Upper lobe of left lung (tissue), 6 donors: Measurements from ENCODE around the gene TNFRSF8. TPM values are rescaled to one million over a fixed set of nuclear protein-coding genes. Genes with fewer than 3 reads are reported as not detected.
"Not testable (repeated sequence)": the region's sequence is repeated elsewhere in the genome, so short reads cannot be mapped to it uniquely, and the experiment has no call there.

ENCODE experiments used
- ATAC-seq, 2 donors: fragments of 200-7000 bp; cut with Tn5 transposase; one replicate each; pipeline ENCODE4 v1.9.1; 2022; ENCODE audit warnings: mild to moderate bottlenecking in 2 of 2, moderate library complexity in 2 of 2; ENCODE audit not compliant: low FRiP score in 2 of 2
- DNase-seq, 2 donors: peaks; one replicate each; pipeline ENCODE4 v3.0.0-alpha.2; 2019 to 2020
- H3K27ac ChIP-seq, 4 donors: fragments of 200-600 bp; sonication (generic); one replicate each; pipeline ENCODE4 v1.5.1; 2016 to 2019
- H3K27me3 ChIP-seq, 4 donors: fragments of 200-600 bp; sonication (generic); one replicate each; pipeline ENCODE4 v1.5.1; 2017 to 2019
- H3K36me3 ChIP-seq, 4 donors: fragments of 200-600 bp; sonication (generic); one replicate each; pipeline ENCODE4 v1.5.1; 2016 to 2019
- H3K4me1 ChIP-seq, 4 donors: fragments of 200-600 bp; sonication (generic); one replicate each; pipeline ENCODE4 v1.5.1; 2018 to 2019
- H3K4me3 ChIP-seq, 4 donors: fragments of 200-600 bp; sonication (generic); one replicate each; pipeline ENCODE4 v1.5.1; 2017 to 2019; ENCODE audit warnings: mild to moderate bottlenecking in 2 of 4, moderate library complexity in 1 of 4
- H3K9me3 ChIP-seq, 4 donors: fragments of 200-600 bp; sonication (generic); one replicate each; pipeline ENCODE4 v1.5.1; 2018 to 2019
- CTCF ChIP-seq, 6 experiments: fragments of 450-650 bp in 4 of 6; fragments of 200-600 bp in 2 of 6; sonication (generic) in 2 of 6; IDR thresholded peaks; one replicate each; pipeline ENCODE4 v1.5.1; 2016 to 2019; ENCODE audit warnings: antibody characterized with exemption in 6 of 6
- EP300 ChIP-seq, 4 donors: sonication (generic); formaldehyde crosslinking; IDR thresholded peaks; one replicate each; pipeline ENCODE4 v1.5.1; 2017; ENCODE audit warnings: antibody characterized with exemption in 4 of 4, control low read depth in 2 of 4
- POLR2A ChIP-seq, 4 donors: fragments of 450-650 bp; IDR thresholded peaks; one replicate each; pipeline ENCODE4 v1.5.1; 2016 to 2017; ENCODE audit warnings: antibody characterized with exemption in 4 of 4, mild to moderate bottlenecking in 2 of 4
- POLR2AphosphoS5 ChIP-seq, 2 donors: sonication (generic); formaldehyde crosslinking; IDR thresholded peaks; one replicate each; pipeline ENCODE4 v1.5.1; 2017; ENCODE audit warnings: antibody characterized with exemption in 2 of 2
- WGBS, 2 donors: methylation state at CpG; one replicate each; pipeline ENCODE4 v1.1.5; 2017 to 2018; 5-methylcytosine and 5-hydroxymethylcytosine counted together
- total RNA-seq, 6 donors: library from RNA; depleted of rRNA in 4 of 6; stranded (reverse); fragments of >200 nt in 4 of 6; gene quantifications; one replicate each; pipeline versions ENCODE4 v1.1.0 to v1.2.1, GENCODE V29; 2016 to 2021
- donor health status: DM: no; HTN: no; CAD: no; lungs with moderate emphysema.
- donor health status: DM: no; HTN: yes; CAD: no; lungs with severe emphysema.

The TNFRSF8 gene
- total RNA-seq, 6 donors from 2014 or later, result 0.22 to 3.3 (median 1.2) TPM

- Histone ChIP-seq H3K36me3 (no peaks in the 10 kb centered on the region), H3K9me3 (no peaks in the 10 kb centered on the region), H3K4me3 (no peak overlapping the region), H3K27ac (no peak overlapping the region), H3K4me1 (no peaks in the 10 kb centered on the region), H3K27me3 (no peaks in the 10 kb centered on the region)
- ATAC-seq (no peak), DNase-seq (no peak)
- TF ChIP-seq CTCF (IDR thresholded peaks at IDR 0.05) (no peak), EP300 (IDR thresholded peaks at IDR 0.05) (no peak), POLR2AphosphoS5 (IDR thresholded peaks at IDR 0.05) (no peak), POLR2A (IDR thresholded peaks at IDR 0.05) (no peak)
- WGBS, 2 donors, result 67 to 78% methylated on average over 12 to 13 of the region's 13 CpGs
Measured at GRCh38 chr1:12104417-12104816, 41.3 kb downstream of the TNFRSF8 start.

GRCh38 chr1:12106153-12106552 is 43.0 kb downstream of the TNFRSF8 start:
- no peak for TF ChIP-seq CTCF (IDR thresholded peaks at IDR 0.05)
- no peak for TF ChIP-seq EP300 (IDR thresholded peaks at IDR 0.05)
- no peak for TF ChIP-seq POLR2AphosphoS5 (IDR thresholded peaks at IDR 0.05)
- no peak for TF ChIP-seq POLR2A (IDR thresholded peaks at IDR 0.05)
- Histone ChIP-seq H3K4me1 (no peaks in the 10 kb centered on the region), H3K27ac (no peak overlapping the region), H3K27me3 (no peaks in the 10 kb centered on the region), H3K4me3 (no peak overlapping the region), H3K36me3 (no peaks in the 10 kb centered on the region), H3K9me3 (no peaks in the 10 kb centered on the region)
- WGBS, 2 donors, result 82 to 83% methylated on average over 5 of the region's 5 CpGs
- no peak for ATAC-seq
- DNase-seq, result no peak

GRCh38 chr1:12106861-12107260 is 43.8 kb downstream of the TNFRSF8 start:
- H3K36me3 ChIP-seq, H3K27ac ChIP-seq, ATAC-seq, H3K4me3 ChIP-seq, H3K27me3 ChIP-seq, H3K4me1 ChIP-seq, H3K9me3 ChIP-seq: not testable (repeated sequence)
- peak in 1 of 2 donors; percentile 62 for DNase-seq
- 69 to 71% methylated on average over 1 to 9 of the region's 9 CpGs for WGBS, 2 donors

GRCh38 chr1:12107718-12108117 is 44.6 kb downstream of the TNFRSF8 start:
- 84 to 91% methylated on average over 13 of the region's 13 CpGs for WGBS, 2 donors
- H3K27ac ChIP-seq, result no peak overlapping the region
- no peak for TF ChIP-seq EP300 (IDR thresholded peaks at IDR 0.05)
- no peak for TF ChIP-seq CTCF (IDR thresholded peaks at IDR 0.05)
- TF ChIP-seq POLR2AphosphoS5 (IDR thresholded peaks at IDR 0.05), result no peak
- no peak for TF ChIP-seq POLR2A (IDR thresholded peaks at IDR 0.05)
- H3K9me3 ChIP-seq, result no peaks in the 10 kb centered on the region
- H3K4me1 ChIP-seq, result no peaks in the 10 kb centered on the region
- ATAC-seq, result no peak
- no peak overlapping the region for H3K4me3 ChIP-seq
- no peaks in the 10 kb centered on the region for H3K27me3 ChIP-seq
- no peak for DNase-seq
- no peaks in the 10 kb centered on the region for H3K36me3 ChIP-seq

GRCh38 chr1:12109901-12110300 is 46.8 kb downstream of the TNFRSF8 start:
- no peak for DNase-seq
- Histone ChIP-seq H3K9me3 (no peaks in the 10 kb centered on the region), H3K36me3 (no peaks in the 10 kb centered on the region), H3K4me3 (no peak overlapping the region), H3K27ac (no peak overlapping the region), H3K27me3 (no peaks in the 10 kb centered on the region), H3K4me1 (no peaks in the 10 kb centered on the region)
- no peak for TF ChIP-seq POLR2AphosphoS5 (IDR thresholded peaks at IDR 0.05)
- TF ChIP-seq EP300 (IDR thresholded peaks at IDR 0.05), result no peak
- TF ChIP-seq POLR2A (IDR thresholded peaks at IDR 0.05), result no peak
- TF ChIP-seq CTCF (IDR thresholded peaks at IDR 0.05), result no peak
- 89 to 95% methylated on average over 9 to 10 of the region's 10 CpGs for WGBS, 2 donors
- ATAC-seq, result no peak
